ENCODE measurements around the gene ZNF442.

DNA sequence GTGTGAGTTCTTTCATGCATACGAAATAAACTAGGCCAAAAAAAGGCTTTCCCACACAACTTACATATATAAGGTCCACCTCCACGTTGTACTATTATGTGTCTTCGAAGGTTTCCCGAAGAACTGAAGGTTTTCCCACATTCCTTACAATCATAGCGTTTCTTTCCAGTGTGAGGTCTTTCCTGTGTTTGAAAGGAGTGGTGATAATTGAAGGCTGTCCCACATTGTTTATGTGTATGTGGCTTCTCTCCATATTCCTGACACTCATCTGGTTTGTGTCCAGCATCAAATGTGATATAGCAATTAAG lies 14.6 kb downstream of the ZNF442 start:
- TF ChIP-seq, protein P1, sequence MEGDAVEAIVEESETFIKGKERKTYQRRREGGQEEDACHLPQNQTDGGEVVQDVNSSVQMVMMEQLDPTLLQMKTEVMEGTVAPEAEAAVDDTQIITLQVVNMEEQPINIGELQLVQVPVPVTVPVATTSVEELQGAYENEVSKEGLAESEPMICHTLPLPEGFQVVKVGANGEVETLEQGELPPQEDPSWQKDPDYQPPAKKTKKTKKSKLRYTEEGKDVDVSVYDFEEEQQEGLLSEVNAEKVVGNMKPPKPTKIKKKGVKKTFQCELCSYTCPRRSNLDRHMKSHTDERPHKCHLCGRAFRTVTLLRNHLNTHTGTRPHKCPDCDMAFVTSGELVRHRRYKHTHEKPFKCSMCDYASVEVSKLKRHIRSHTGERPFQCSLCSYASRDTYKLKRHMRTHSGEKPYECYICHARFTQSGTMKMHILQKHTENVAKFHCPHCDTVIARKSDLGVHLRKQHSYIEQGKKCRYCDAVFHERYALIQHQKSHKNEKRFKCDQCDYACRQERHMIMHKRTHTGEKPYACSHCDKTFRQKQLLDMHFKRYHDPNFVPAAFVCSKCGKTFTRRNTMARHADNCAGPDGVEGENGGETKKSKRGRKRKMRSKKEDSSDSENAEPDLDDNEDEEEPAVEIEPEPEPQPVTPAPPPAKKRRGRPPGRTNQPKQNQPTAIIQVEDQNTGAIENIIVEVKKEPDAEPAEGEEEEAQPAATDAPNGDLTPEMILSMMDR (IDR thresholded peaks at IDR 0.05) = no peak
- TF ChIP-seq POLR2A (IDR thresholded peaks at IDR 0.05) = no peak
